HEK293T (cell line): ENCODE data around the gene FRMPD3.

Experiments
- HDGF ChIP-seq: fragments of 450-650 bp; IDR thresholded peaks from 2 replicates; pipeline ENCODE4 v1.6.1; 2017; ENCODE audit warnings: antibody characterized with exemption, borderline replicate concordance
- SUZ12 ChIP-seq: fragments of 450-650 bp; IDR thresholded peaks from 2 replicates; pipeline ENCODE4 v1.6.1; 2016; ENCODE audit warnings: mild to moderate bottlenecking
- TARDBP ChIP-seq: fragments of 450-650 bp; IDR thresholded peaks from 2 replicates; pipeline ENCODE4 v1.6.1; 2016

- no peak for TF ChIP-seq HDGF
- no peak for TF ChIP-seq SUZ12
- TF ChIP-seq TARDBP, result no peak
Observed at GRCh38 chrX:107482046-107482445, 32.6 kb downstream of the FRMPD3 start.
